ENCODE data around the gene ARHGEF7. TPM values are rescaled to one million over a fixed set of nuclear protein-coding genes. Genes with fewer than 3 reads are reported as not detected.

ARHGEF7 gene
- total RNA-seq, 3 donors from 2014 or later, result 55.3 to 82.5 (median 62.6) TPM

GRCh38 chr13:111304041-111304544 is 189.0 kb downstream of the ARHGEF7 start:
- peak; percentile 25 for ATAC-seq
- no peaks in the 10 kb centered on the region for H3K4me1 ChIP-seq (ENCODE audit: low read depth)
- intact Hi-C loops (cut with DNase I, micrococcal nuclease), result no loop called here
- H3K4me3 ChIP-seq, result no peak overlapping the region
- H3K36me3 ChIP-seq (ENCODE audit: low read depth), result peaks cover 17% of the 10 kb centered on the region
- no peak for TF ChIP-seq CTCF (IDR thresholded peaks at IDR 0.05)
- no peaks in the 10 kb centered on the region for H3K9me3 ChIP-seq
- no peak for DNase-seq

DNA sequence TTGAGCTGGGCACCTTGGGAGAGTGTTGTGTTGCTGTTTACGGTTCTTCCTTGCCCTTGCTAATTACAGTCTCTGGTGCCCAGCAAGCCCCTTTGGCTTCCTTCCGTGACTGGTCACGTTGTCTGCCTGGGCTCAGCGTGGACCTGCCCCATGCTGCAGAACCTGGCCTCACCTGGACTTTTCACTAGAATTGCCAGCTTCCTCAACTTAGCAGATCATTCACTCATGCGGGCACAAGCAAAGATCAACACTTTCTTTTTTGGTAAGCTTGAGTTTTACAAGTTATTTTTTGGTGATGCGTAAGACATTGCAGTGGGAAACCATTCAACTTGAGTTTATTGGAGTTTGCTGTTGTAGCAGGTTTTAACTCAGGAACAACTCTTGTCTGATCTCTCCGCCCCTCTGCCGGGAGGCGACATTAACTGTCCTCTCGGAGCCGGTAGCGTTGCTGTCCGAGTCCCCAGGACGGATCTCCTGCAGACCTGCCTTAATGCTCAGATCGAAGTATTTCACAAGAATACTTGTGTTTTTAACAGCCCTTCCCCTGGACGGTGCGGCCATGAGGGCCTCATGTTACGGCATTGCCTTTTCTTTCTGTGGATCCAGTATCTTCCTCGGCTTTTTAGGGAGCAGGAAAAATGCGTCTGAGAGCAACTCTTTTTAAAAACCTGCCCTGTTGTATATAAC is 189.6 kb downstream of the ARHGEF7 start:
- intact Hi-C loops (cut with DNase I, micrococcal nuclease), result no loop called here
- Histone ChIP-seq H3K4me1 (ENCODE audit: low read depth) (no peaks in the 10 kb centered on the region), H3K4me3 (no peak overlapping the region), H3K9me3 (no peaks in the 10 kb centered on the region), H3K36me3 (ENCODE audit: low read depth) (peaks cover 17% of the 10 kb centered on the region)
- TF ChIP-seq CTCF (IDR thresholded peaks at IDR 0.05), result no peak
- DNase-seq, result no peak
- no peak for ATAC-seq

DNA sequence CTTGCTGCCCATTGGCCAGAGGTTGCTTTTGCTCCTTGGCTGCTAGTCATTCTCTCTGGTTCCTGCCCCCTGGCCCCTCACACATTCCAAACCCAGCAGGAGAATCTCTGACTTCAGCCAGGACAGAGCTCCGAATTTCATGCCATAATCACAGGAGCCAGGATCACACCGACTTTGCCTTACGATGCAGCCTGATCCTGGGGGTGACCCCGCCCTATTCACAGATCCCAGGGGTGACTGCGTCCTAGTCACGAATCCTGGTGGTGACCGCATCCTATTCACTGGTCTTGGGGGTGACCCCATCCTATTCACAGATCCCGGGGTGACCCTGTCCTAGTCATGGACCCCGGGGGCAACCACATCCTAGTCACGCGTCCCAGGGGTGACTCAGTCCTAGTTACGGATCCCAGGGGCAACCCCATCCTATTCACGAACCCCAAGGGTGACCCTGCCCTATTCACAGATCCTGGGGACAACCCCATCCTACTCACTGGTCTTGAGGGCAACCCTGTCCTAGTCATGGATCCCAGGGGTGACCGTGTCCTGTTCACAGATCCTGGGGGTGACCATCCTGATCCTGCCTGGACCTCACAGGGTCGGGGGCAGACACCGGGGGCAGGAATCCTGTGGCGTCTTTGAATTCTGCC is 198.0 kb downstream of the ARHGEF7 start:
- Histone ChIP-seq H3K4me3 (no peak overlapping the region), H3K4me1 (ENCODE audit: low read depth) (no peaks in the 10 kb centered on the region), H3K36me3 (ENCODE audit: low read depth) (no peaks in the 10 kb centered on the region), H3K9me3 (no peaks in the 10 kb centered on the region)
- DNase-seq (no peak), ATAC-seq (no peak)
- intact Hi-C loops (cut with DNase I, micrococcal nuclease), result no loop called here
- TF ChIP-seq CTCF (IDR thresholded peaks at IDR 0.05), result no peak

- ATAC-seq (no peak), DNase-seq (no peak)
- Histone ChIP-seq H3K9me3 (no peaks in the 10 kb centered on the region), H3K4me1 (ENCODE audit: low read depth) (no peaks in the 10 kb centered on the region), H3K36me3 (ENCODE audit: low read depth) (no peaks in the 10 kb centered on the region), H3K4me3 (no peak overlapping the region)
- TF ChIP-seq CTCF (IDR thresholded peaks at IDR 0.05), result no peak
- intact Hi-C loops (cut with DNase I, micrococcal nuclease), result no loop called here
Measured at GRCh38 chr13:111313911-111314425, 198.9 kb downstream of the ARHGEF7 start.

GRCh38 chr13:111314852-111315251 is 199.7 kb downstream of the ARHGEF7 start:
- Histone ChIP-seq H3K9me3 (no peaks in the 10 kb centered on the region), H3K4me3 (no peak overlapping the region), H3K36me3 (ENCODE audit: low read depth) (no peaks in the 10 kb centered on the region), H3K4me1 (ENCODE audit: low read depth) (no peaks in the 10 kb centered on the region)
- intact Hi-C loops (cut with DNase I, micrococcal nuclease), result no loop called here
- TF ChIP-seq CTCF (IDR thresholded peaks at IDR 0.05), result no peak
- ATAC-seq (no peak), DNase-seq (no peak)

Data from mucosa of descending colon (tissue), 3 donors.